HG02571 (cell line): Measurements from ENCODE around the gene CAV3.

Experiments
- ATAC-seq: cut with Tn5 transposase; IDR thresholded peaks from one replicate; pipeline ENCODE4 v1.9.1; 2021; ENCODE audit warnings: mild to moderate bottlenecking, moderate library complexity; ENCODE audit not compliant: unreplicated experiment

The CAV3 gene

DNA sequence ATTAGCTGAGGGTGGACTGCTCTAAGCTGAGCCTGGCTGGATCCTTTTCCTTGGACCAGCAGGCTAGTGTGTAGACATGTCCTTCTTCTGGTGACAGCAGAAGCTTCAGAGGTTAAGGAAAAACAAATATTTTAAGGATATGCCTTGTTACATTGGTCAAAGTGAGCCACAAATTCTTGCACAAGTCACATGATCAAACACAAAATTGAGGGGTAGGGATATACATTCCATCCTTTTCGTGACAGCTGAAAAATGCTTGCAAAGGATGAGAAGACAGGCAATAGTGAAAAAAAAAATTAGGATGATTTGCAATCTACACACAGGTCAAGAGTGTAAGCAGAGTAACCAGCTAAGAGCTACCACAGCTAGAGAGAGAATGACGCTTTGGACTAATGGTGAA is 56.9 kb downstream of the CAV3 start:
- ATAC-seq: no peak

DNA sequence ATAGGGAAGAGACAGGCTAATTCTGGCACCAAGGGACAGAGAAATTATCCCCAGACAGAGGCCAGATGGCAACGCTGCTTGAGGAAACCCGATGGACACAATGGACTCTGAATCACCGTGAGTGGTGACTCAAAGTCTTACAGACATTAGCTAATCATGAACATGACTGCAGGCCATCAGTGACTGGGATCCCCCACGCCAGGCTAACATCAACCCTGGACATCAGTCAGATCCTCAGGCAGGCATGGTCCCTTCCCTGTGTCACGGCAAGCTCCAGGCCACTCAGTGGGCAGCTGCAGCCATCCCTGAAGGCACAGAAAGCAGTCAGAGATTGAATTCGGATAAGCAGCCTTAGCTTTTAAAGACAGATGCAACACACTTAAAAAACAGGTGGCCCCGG is 59.6 kb downstream of the CAV3 start:
- ATAC-seq: no peak

DNA sequence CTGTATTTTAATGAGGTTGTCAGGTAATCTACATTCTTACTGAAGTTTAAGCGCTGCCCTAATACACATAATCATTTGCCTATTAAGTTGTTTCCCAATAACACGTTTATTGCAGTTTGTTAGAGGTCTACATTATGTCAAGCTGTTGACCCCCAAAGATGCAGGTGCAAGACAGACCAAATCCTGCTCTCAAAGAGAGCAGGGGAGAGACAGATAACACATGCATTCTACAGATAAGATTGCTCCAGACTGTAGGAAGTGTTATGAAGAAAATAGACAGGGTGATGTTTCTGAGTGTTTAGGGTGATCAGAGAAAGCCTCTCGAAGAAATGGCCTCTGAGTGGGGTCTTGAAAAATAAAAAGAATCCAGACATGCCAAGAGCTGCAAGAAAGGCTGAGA is 60.6 kb downstream of the CAV3 start:
- ATAC-seq: no peak
